ENCODE data around the gene CSGALNACT2. TPM values are rescaled to one million over a fixed set of nuclear protein-coding genes. Genes with fewer than 3 reads are reported as not detected.

CSGALNACT2 gene
- total RNA-seq, 1 experiment from 2014 or later: 5.1 TPM

DNA sequence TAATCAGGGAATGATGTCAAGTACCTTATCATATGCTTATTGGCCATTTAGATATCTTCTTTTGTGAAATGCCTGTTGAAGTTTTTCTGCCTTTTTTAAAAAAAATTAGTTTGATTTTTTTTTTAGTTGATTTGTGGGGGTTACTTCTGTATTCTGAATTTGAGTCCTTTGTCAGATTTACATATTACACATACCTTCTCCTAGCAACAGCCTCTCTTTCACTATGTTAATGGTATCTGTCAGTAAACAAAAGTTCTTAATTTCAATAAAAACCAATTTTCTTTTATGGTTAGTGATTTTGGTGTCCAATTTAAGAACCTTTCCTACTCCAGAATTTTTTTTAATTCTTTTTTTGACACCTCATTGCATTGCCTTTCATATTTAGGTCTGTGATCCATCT, 52.0 kb downstream of the CSGALNACT2 start:
- Mint-ChIP-seq H3K27me3 (ENCODE audit: low read depth) (no peaks in the 10 kb centered on the region), H3K36me3 (peaks cover 2% of the 10 kb centered on the region; the same call in 1 of the 2 replicates), H3K9me3 (peaks cover 6% of the 10 kb centered on the region; the same call in 1 of the 2 replicates), H3K27ac (no peak overlapping the region), H3K4me3 (no peak overlapping the region), H3K4me1 (peaks cover 5% of the 10 kb centered on the region)
- ATAC-seq: no peak
- no peak for DNase-seq (ENCODE audit: low spot score)
- TF ChIP-seq ZNF263 (CRISPR knock-in tag; IDR thresholded peaks at IDR 0.05; ENCODE audit: low read depth) (no peak), ZBTB43 (CRISPR knock-in tag; IDR thresholded peaks at IDR 0.05) (no peak), E2F5 (CRISPR knock-in tag; IDR thresholded peaks at IDR 0.05) (no peak), GRHL2 (CRISPR knock-in tag; IDR thresholded peaks at IDR 0.05; ENCODE audit: insufficient replicate concordance, severe bottlenecking) (no peak), ATF2 (CRISPR knock-in tag; IDR thresholded peaks at IDR 0.05; ENCODE audit: borderline replicate concordance, low read depth) (no peak), NFE2L1 (CRISPR knock-in tag; IDR thresholded peaks at IDR 0.05) (no peak), NR3C1 (CRISPR knock-in tag; conservative IDR thresholded peaks at IDR 0.05; ENCODE audit: low read depth) (no peak), OVOL2 (CRISPR knock-in tag; IDR thresholded peaks at IDR 0.05; ENCODE audit: borderline replicate concordance) (no peak), PRRX2 (CRISPR knock-in tag; IDR thresholded peaks at IDR 0.05) (no peak), ATF1 (CRISPR knock-in tag; IDR thresholded peaks at IDR 0.05) (no peak), ZNF671 (CRISPR knock-in tag; IDR thresholded peaks at IDR 0.05) (no peak), ZNF512 (CRISPR knock-in tag; IDR thresholded peaks at IDR 0.05; ENCODE audit: borderline replicate concordance) (no peak), CREB1 (CRISPR knock-in tag; IDR thresholded peaks at IDR 0.05) (no peak), ATF3 (CRISPR knock-in tag; conservative IDR thresholded peaks at IDR 0.05) (no peak)
- TF ChIP-seq, protein P1, sequence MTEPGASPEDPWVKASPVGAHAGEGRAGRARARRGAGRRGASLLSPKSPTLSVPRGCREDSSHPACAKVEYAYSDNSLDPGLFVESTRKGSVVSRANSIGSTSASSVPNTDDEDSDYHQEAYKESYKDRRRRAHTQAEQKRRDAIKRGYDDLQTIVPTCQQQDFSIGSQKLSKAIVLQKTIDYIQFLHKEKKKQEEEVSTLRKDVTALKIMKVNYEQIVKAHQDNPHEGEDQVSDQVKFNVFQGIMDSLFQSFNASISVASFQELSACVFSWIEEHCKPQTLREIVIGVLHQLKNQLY (CRISPR knock-in tag; IDR thresholded peaks at IDR 0.05): no peak
- TF ChIP-seq, protein P2, sequence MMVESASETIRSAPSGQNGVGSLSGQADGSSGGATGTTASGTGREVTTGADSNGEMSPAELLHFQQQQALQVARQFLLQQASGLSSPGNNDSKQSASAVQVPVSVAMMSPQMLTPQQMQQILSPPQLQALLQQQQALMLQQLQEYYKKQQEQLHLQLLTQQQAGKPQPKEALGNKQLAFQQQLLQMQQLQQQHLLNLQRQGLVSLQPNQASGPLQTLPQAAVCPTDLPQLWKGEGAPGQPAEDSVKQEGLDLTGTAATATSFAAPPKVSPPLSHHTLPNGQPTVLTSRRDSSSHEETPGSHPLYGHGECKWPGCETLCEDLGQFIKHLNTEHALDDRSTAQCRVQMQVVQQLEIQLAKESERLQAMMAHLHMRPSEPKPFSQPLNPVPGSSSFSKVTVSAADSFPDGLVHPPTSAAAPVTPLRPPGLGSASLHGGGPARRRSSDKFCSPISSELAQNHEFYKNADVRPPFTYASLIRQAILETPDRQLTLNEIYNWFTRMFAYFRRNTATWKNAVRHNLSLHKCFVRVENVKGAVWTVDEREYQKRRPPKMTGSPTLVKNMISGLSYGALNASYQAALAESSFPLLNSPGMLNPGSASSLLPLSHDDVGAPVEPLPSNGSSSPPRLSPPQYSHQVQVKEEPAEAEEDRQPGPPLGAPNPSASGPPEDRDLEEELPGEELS (CRISPR knock-in tag; IDR thresholded peaks at IDR 0.05): no peak
- ChIA-PET CTCF (interaction anchor here (1.5 kb wide), 1 partner anchor 12 kb away, joined by 10 read pairs; no protein-coding TSS in a partner anchor), POLR2A (no interaction called here)

- ATAC-seq (no peak), DNase-seq (ENCODE audit: low spot score) (no peak)
- Mint-ChIP-seq H3K27me3 (ENCODE audit: low read depth) (no peaks in the 10 kb centered on the region), H3K27ac (no peak overlapping the region), H3K9me3 (peaks cover 6% of the 10 kb centered on the region; the same call in 1 of the 2 replicates), H3K4me3 (no peak overlapping the region), H3K36me3 (peaks cover 6% of the 10 kb centered on the region), H3K4me1 (peaks cover 5% of the 10 kb centered on the region)
- ChIA-PET CTCF (interaction anchor here (1.6 kb wide), 1 partner anchor 15 kb away, joined by 4 read pairs; no protein-coding TSS in a partner anchor), POLR2A (no interaction called here)
- TF ChIP-seq RORB (CRISPR knock-in tag; IDR thresholded peaks at IDR 0.05): no peak
- no peak for TF ChIP-seq TP53 (CRISPR knock-in tag; IDR thresholded peaks at IDR 0.05)
- no peak for TF ChIP-seq SMAD3 (CRISPR knock-in tag; IDR thresholded peaks at IDR 0.05; ENCODE audit: borderline replicate concordance)
- TF ChIP-seq MAX (CRISPR knock-in tag; IDR thresholded peaks at IDR 0.05): no peak
- TF ChIP-seq ELF4 (CRISPR knock-in tag; IDR thresholded peaks at IDR 0.05; ENCODE audit: low read depth): no peak
- TF ChIP-seq ZBTB21 (CRISPR knock-in tag; IDR thresholded peaks at IDR 0.05; ENCODE audit: borderline replicate concordance): no peak
- no peak for TF ChIP-seq ZNF396 (CRISPR knock-in tag; IDR thresholded peaks at IDR 0.05; ENCODE audit: borderline replicate concordance)
- no peak for TF ChIP-seq ZSCAN18 (CRISPR knock-in tag; IDR thresholded peaks at IDR 0.05)
These were observed 52.5 kb downstream of the CSGALNACT2 start for GRCh38 chr10:43190775-43191174.
